Colonic mucosa (tissue), 4 donors: Measurements from ENCODE around the gene HMGB2. TPM values are rescaled to one million over a fixed set of nuclear protein-coding genes. Genes with fewer than 3 reads are reported as not detected.

Experiments
- DNase-seq: peaks from one replicate; pipeline ENCODE4 v3.0.0-alpha.2; 2020
- H3K27ac ChIP-seq: fragments of 200-600 bp; one replicate; pipeline ENCODE4 v1.8.0; 2021
- H3K27me3 ChIP-seq: fragments of 200-600 bp; one replicate; pipeline ENCODE4 v1.8.0; 2021
- H3K36me3 ChIP-seq: fragments of 200-600 bp; one replicate; pipeline ENCODE4 v1.8.0; 2021
- H3K4me1 ChIP-seq: fragments of 200-600 bp; one replicate; pipeline ENCODE4 v1.8.0; 2021; ENCODE audit warnings: mild to moderate bottlenecking
- H3K4me3 ChIP-seq: fragments of 200-600 bp; one replicate; pipeline ENCODE4 v1.8.0; 2021
- H3K9ac ChIP-seq, 2 donors: one replicate each; pipeline ENCODE4 v1.7.0; 2013; ENCODE audit warnings: control low read depth in 2 of 2, low read depth in 2 of 2, low read length in 2 of 2
- H3K9me3 ChIP-seq: fragments of 200-600 bp; one replicate; pipeline ENCODE4 v1.8.0; 2021
- CTCF ChIP-seq: fragments of 200-600 bp; IDR thresholded peaks from one replicate; pipeline ENCODE4 v1.8.0; 2022; ENCODE audit warnings: antibody characterized with exemption, mild to moderate bottlenecking
- intact Hi-C: fragments of 100-400 bp; cut with DNase I; formaldehyde crosslinking; loops from one replicate; pipeline ENCODE4 v1.14.1; 2022
- total RNA-seq, 2 donors: library from RNA; stranded (reverse); fragmentation: NEBNext Ultra II Directional in 1 of 2; extraction: Animal tissue kit (Norgen Biotek cat#: 25700) in 1 of 2; gene quantifications; one replicate each; pipeline ENCODE4 v1.2.1, GENCODE V29; 2021
- donor health status: healthy.
- donor health status: DM: no; HTN: no; CAD: no.
- donor health status: DM: no; HTN: no; CAD: no.

HMGB2 gene
- total RNA-seq, 2 donors from 2014 or later = 94.3 to 246 TPM

DNA sequence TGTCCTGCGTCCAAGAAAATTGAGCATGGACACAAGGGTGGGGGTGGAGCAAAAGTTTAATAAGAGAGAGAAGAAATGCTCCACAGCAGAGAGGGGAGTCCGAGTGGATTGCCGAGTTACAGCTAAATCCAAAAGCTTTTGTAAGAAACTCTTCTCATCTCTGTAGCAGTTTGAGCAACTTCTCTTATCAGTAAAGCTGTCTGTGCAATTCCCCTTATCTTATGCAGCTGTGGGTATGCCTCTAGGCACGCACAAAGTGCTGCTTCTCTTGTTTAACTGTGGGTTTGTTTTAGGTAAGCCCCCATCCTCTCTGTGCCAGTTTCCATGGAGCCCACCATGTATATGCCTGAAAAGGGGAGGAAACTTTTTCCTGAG lies 44.8 kb downstream of the HMGB2 start:
- Histone ChIP-seq H3K9ac (no peak overlapping the region), H3K9me3 (no peaks in the 10 kb centered on the region), H3K36me3 (no peaks in the 10 kb centered on the region), H3K27me3 (no peaks in the 10 kb centered on the region), H3K4me1 (no peaks in the 10 kb centered on the region), H3K4me3 (no peak overlapping the region), H3K27ac (no peak overlapping the region)
- intact Hi-C loops = no loop called here
- TF ChIP-seq CTCF = no peak
- DNase-seq = no peak

GRCh38 chr4:173288698-173289352 lies 45.3 kb downstream of the HMGB2 start:
- H3K9me3 ChIP-seq = no peaks in the 10 kb centered on the region
- intact Hi-C loops = no loop called here

GRCh38 chr4:173288296-173288695 lies 45.9 kb downstream of the HMGB2 start:
- Histone ChIP-seq H3K9ac (no peak overlapping the region), H3K27ac (no peak overlapping the region), H3K4me3 (no peak overlapping the region), H3K4me1 (no peaks in the 10 kb centered on the region), H3K27me3 (no peaks in the 10 kb centered on the region), H3K36me3 (no peaks in the 10 kb centered on the region), H3K9me3 (no peaks in the 10 kb centered on the region)
- intact Hi-C loops = no loop called here
- TF ChIP-seq CTCF = peak; percentile 55
- peak; percentile 78 for DNase-seq

More at GRCh38 chr4:173288698-173289352, 45.3 kb downstream of the HMGB2 start:
- DNase-seq = no peak
- Histone ChIP-seq H3K36me3 (no peaks in the 10 kb centered on the region), H3K27ac (no peak overlapping the region), H3K9ac (no peak overlapping the region), H3K4me3 (no peak overlapping the region), H3K27me3 (no peaks in the 10 kb centered on the region), H3K4me1 (no peaks in the 10 kb centered on the region)
- TF ChIP-seq CTCF = peak; percentile 14

DNA sequence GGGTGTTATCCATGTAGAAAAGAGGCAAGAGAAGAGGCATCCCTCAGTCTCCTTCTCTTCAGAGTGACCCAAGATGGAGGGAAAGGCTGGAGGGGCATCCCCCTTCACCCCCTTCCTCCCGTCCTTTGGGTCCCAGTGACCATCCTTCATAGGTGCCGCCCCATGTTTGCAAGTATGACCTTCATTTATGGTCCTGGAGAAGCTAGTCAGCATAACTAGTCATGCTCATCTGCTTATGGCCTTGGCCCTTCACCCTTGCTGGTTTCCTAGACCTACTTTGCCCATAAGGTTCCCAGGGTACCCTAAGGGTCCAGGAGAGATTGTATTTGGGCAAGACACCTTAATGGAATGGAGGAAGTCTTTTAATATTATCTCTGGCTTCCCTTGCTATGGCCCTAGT lies 46.7 kb downstream of the HMGB2 start:
- TF ChIP-seq CTCF = no peak
- H3K36me3 ChIP-seq = no peaks in the 10 kb centered on the region
- no peak overlapping the region for H3K4me3 ChIP-seq
- H3K9me3 ChIP-seq = no peaks in the 10 kb centered on the region
- no peaks in the 10 kb centered on the region for H3K27me3 ChIP-seq
- no peaks in the 10 kb centered on the region for H3K4me1 ChIP-seq
- no peak overlapping the region for H3K27ac ChIP-seq
- no peak overlapping the region for H3K9ac ChIP-seq
- DNase-seq = no peak
- intact Hi-C loops = no loop called here

DNA sequence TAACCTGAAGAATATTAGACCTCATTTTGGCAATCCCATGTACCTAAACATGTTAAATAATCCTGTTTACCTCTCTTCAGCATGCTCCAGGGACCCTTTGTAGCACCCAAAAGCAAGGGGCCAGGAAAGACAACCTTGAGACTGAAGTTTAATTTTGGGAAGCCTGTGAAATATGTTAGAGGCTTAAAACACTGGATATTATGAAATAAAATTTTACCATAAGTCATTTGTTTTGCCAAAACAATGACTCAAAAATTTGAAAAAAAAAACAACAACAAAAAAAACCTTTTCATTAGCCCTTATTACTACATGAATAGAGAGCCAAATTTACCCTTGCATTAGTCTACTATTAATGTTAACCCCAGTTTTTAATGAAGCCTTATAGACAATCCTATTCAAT lies 49.7 kb downstream of the HMGB2 start:
- Histone ChIP-seq H3K4me1 (no peaks in the 10 kb centered on the region), H3K9ac (no peak overlapping the region), H3K9me3 (no peaks in the 10 kb centered on the region), H3K27ac (no peak overlapping the region), H3K36me3 (no peaks in the 10 kb centered on the region), H3K4me3 (no peak overlapping the region), H3K27me3 (no peaks in the 10 kb centered on the region)
- no peak for DNase-seq
- intact Hi-C loops = no loop called here
- TF ChIP-seq CTCF = no peak
